Activated CD4-positive, alpha-beta T cell treated with anti-CD3 and anti-CD28 coated beads, Interleukin-2, amount 50 U/mL, for 4 hours (primary cell): ENCODE data around the gene SH3PXD2A.
"Not testable (repeated sequence)": the region's sequence is repeated elsewhere in the genome, so short reads cannot be mapped to it uniquely, and the experiment has no call there.

Experiments used
- DNase-seq, 2 experiments: peaks; one replicate each; pipeline ENCODE4 v3.0.0-alpha.2; 2020

SH3PXD2A gene

GRCh38 chr10:103789771-103790201 lies 65.6 kb downstream of the SH3PXD2A start:
- DNase-seq: no peak

GRCh38 chr10:103789161-103789560 lies 66.2 kb downstream of the SH3PXD2A start:
- DNase-seq: no peak

- DNase-seq: no peak
These were observed 68.0 kb downstream of the SH3PXD2A start for GRCh38 chr10:103787331-103787730.

GRCh38 chr10:103786020-103786419 lies 69.4 kb downstream of the SH3PXD2A start:
- no peak for DNase-seq

- DNase-seq: no peak
These were observed 70.5 kb downstream of the SH3PXD2A start for GRCh38 chr10:103784723-103785418.

GRCh38 chr10:103784089-103784488 lies 71.3 kb downstream of the SH3PXD2A start:
- no peak for DNase-seq

- no peak for DNase-seq
These were observed 71.7 kb downstream of the SH3PXD2A start for GRCh38 chr10:103783681-103784080.

- DNase-seq: no peak
These were observed 73.9 kb downstream of the SH3PXD2A start for GRCh38 chr10:103781329-103782061.

GRCh38 chr10:103780242-103781149 lies 74.9 kb downstream of the SH3PXD2A start:
- DNase-seq: no peak

GRCh38 chr10:103778358-103779139 lies 76.8 kb downstream of the SH3PXD2A start:
- DNase-seq: no peak

GRCh38 chr10:103776878-103777591 lies 78.3 kb downstream of the SH3PXD2A start:
- DNase-seq: no peak

GRCh38 chr10:103775776-103776175 lies 79.6 kb downstream of the SH3PXD2A start:
- no peak for DNase-seq

GRCh38 chr10:103772846-103773245 lies 82.5 kb downstream of the SH3PXD2A start:
- not testable (repeated sequence) for DNase-seq

- DNase-seq: peak; percentile 14 to 29
These were observed 83.1 kb downstream of the SH3PXD2A start for GRCh38 chr10:103772096-103772845.

GRCh38 chr10:103770139-103770538 lies 85.2 kb downstream of the SH3PXD2A start:
- no peak for DNase-seq

GRCh38 chr10:103769176-103769575 lies 86.2 kb downstream of the SH3PXD2A start:
- DNase-seq: no peak

- DNase-seq: no peak
These were observed 87.0 kb downstream of the SH3PXD2A start for GRCh38 chr10:103768345-103768744.

GRCh38 chr10:103767756-103768155 lies 87.6 kb downstream of the SH3PXD2A start:
- no peak for DNase-seq

- no peak for DNase-seq
These were observed 88.4 kb downstream of the SH3PXD2A start for GRCh38 chr10:103766751-103767505.

GRCh38 chr10:103765981-103766380 lies 89.4 kb downstream of the SH3PXD2A start:
- DNase-seq: peak; percentile 68
